NCI-H2029 (cell line): ENCODE data around the gene VTI1B.
"Not testable (repeated sequence)": the region's sequence is repeated elsewhere in the genome, so short reads cannot be mapped to it uniquely, and the experiment has no call there.

ENCODE experiments used
- DNase-seq: peaks from one replicate; lab custom pipeline; 2025; lab: John Stamatoyannopoulos, UW

VTI1B gene

DNA sequence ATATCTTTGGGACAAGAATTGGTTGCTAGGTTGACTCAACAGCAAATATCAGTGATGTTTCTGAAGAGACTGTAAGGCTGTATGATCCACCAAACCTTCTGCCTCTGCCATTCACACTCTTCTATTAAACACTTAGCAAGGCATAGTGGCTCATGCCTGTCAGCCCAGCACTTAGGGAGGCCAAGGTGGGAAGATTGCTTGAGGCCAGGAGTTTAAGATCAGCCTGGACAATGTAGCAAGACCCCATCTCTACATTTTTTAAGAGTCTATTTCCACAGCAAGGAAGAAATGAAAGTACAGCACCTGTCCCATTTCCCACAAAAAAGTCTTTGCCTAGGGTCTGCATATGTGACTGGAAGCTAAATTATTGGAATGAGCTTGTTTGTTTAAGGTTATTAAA, 46.9 kb downstream of the VTI1B start:
- no peak for DNase-seq

GRCh38 chr14:67626131-67626530, 48.3 kb downstream of the VTI1B start:
- not testable (repeated sequence) for DNase-seq

GRCh38 chr14:67623114-67623513, 51.3 kb downstream of the VTI1B start:
- peak; percentile 50 for DNase-seq

DNA sequence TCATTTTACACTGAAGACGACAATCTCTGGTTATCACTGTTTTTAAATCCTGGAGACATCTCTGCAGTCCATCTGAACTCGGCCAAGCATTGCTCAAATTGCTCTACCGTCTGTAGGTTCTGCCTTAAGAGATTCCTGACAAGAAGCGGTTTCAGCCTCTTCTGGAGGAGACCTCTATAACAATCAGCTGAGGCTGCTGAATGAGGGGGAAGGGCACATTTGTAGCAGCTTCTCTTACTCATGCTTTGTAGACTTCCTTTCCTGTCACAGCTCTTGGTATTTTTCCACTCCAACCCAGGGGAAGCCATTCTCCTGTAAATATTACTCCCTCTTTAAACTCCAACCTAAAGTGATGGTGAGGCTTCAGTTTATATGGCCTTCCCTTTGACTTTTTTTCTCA, 51.8 kb downstream of the VTI1B start:
- DNase-seq: peak; percentile 37

- DNase-seq: peak; percentile 5
Observed at GRCh38 chr14:67620217-67620785, 54.1 kb downstream of the VTI1B start.

GRCh38 chr14:67619446-67620216, 54.8 kb downstream of the VTI1B start, which contains the start of gene ARG2:
TSS of gene ARG2 (plus strand) at chr14:67619920. CDS start at chr14:67619978, 58 bp downstream.
- DNase-seq: peak; percentile 91

GRCh38 chr14:67618617-67619063, 55.8 kb downstream of the VTI1B start:
- peak; percentile 16 for DNase-seq

DNA sequence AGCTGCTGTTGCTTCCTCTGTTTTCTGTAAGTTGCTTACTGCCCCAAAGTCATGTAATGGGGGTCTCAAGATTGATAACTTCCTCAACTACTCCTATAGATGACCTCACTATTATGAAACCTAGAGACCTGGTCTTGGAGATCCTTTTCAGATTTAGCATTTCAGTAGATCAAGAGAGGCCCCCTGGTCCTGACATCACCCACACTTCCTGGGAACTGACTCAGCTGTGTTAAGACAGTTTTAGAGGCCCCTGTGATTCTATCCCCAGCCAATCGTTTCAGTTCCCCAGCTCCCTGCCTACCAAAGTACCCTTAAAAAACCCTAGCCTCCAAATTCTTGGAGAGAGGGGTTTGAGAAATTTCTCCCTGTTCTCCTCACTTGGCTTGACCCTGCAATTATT, 63.9 kb downstream of the VTI1B start:
- DNase-seq: no peak

GRCh38 chr14:67609642-67610310, 64.7 kb downstream of the VTI1B start:
- DNase-seq: no peak

DNA sequence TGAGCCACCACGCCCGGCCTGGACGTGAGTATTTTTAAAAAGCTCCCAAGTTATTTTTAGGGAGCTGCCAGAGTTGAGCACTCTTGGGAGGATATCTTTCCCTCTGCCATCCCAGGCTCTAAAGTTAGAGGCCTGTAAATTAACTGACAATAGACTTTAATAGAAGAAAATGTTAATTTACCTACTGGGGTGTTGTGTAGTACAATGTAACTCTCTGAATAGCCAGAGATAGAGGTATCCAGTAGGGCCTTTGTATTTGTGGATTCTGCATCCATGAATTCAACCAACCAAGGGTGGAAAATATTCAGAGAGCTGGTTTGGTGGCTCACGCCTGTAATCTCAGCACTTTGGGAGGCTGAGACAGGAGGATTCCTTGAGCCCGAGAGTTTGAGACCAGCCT, 66.8 kb downstream of the VTI1B start:
- no peak for DNase-seq

GRCh38 chr14:67602995-67603545, 71.4 kb downstream of the VTI1B start:
- no peak for DNase-seq

DNA sequence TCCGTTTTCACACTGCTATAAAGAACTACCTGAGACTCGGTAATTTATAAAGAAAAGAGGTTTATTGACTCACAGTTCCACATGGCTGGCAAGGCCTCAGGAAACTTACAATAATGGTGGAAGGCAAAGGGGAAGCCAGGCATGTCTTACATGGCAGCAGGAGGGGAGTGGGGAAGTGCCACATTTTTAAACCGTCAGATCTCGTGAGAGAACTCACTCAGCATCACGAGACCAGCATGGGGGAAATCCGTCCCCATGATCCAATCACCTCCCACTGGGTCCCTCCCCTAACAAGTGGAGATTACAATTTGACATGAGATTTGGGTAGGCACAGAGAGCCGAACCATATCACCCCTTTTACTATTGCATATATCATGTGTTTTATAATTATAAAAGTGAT, 72.4 kb downstream of the VTI1B start:
- DNase-seq: no peak

DNA sequence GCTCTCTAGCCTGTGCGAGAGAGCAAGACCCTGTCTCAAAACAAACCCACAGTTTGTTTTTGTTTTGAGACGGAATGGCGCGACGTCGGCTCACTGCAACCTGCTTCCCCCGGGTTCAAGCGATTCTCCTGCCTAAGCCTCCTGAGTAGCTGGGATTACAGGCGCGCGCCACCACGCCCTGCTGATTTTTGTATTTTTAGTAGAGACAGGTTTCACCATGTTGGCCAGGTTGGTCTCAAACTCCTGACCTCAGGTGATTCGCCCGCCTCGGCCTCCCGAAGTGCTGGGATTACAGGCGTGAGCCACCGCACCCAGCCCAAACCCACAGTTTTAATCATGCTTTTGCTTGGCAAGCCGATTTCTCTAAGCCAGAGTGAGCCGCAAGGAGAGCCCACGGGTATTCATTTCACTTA, 73.9 kb downstream of the VTI1B start:
- not testable (repeated sequence) for DNase-seq

DNA sequence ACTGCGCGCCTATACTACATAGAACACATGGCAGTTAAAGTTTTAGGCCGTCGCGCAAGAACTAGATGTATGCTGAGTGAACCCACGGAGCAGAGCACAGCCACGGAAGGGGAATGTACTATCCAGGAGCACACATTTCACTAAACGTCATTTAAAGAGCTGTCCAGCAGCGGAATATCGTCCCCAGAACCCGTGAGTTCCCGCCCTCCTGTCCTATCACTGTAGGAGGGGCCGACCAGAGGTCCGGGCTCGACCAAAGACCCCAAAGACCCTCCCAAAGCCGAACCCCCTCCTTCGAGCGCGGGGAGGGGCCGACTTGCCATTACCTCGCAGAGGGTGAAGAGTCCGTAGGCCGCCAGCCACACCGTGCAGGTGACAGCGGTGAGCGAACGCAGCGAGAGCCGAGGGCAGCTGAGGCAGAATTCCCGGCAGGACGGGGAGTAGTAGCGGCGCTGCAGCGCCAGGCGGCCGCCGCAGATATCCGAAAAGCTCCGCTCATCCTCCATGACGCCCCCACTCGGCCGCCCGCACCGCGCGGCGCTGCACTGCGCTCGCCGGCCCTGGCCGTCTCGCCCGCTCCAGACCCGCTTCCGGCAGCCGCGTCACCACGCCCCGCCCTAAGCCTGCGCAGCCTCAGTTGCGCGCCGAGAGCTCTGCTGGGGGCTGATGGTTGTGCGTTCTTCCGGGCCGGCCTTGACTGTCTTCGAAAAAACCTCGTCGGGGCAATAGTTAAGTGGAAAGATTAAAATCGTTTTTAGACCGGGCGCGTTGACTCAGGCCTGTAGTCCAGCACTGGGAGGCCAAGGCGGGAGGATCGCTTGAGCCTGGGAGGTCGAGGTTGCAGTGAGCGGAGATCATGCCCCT, 74.5 kb downstream of the VTI1B start, which contains the start of gene PIGH:
TSS of gene PIGH (minus strand) at position 571 of the 864 bp plus-strand sequence. CDS start at position 506, 65 bp downstream.
- peak; percentile 56 for DNase-seq
